H54 (cell line): ENCODE results near the gene DLX3.

Experiments used
- DNase-seq: peaks from one replicate; pipeline ENCODE4 v3.0.0; 2011; ENCODE audit warnings: low spot score, mixed read lengths; ENCODE audit not compliant: insufficient read length
- FAIRE-seq: peaks from 3 replicates; lab custom pipeline; 2011; peaks lifted over from hg19 to GRCh38; lab: Jason Lieb, UNC
- POLR2A ChIP-seq: IDR thresholded peaks from 2 replicates; pipeline ENCODE4 v1.6.1; 2011; ENCODE audit warnings: low read depth, mild to moderate bottlenecking, low read length

Gene DLX3

GRCh38 chr17:49957350-49957749, 37.7 kb downstream of the DLX3 start:
- FAIRE-seq (no peak), DNase-seq (no peak)
- no peak for TF ChIP-seq POLR2A

GRCh38 chr17:49956780-49957179, 38.2 kb downstream of the DLX3 start:
- no peak for TF ChIP-seq POLR2A
- no peak for DNase-seq
- FAIRE-seq, result no peak

GRCh38 chr17:49955157-49955556, 39.9 kb downstream of the DLX3 start:
- DNase-seq (peak; percentile 86), FAIRE-seq (no peak)
- no peak for TF ChIP-seq POLR2A

GRCh38 chr17:49952912-49953497, 42.0 kb downstream of the DLX3 start:
- no peak for FAIRE-seq
- TF ChIP-seq POLR2A, result no peak

GRCh38 chr17:49952209-49952911, 42.7 kb downstream of the DLX3 start:
- no peak for FAIRE-seq
- TF ChIP-seq POLR2A, result no peak
- peak; percentile 88 for DNase-seq

More at GRCh38 chr17:49952912-49953497, 42.0 kb downstream of the DLX3 start:
- peak; percentile 81 for DNase-seq

GRCh38 chr17:49951362-49952082, 43.5 kb downstream of the DLX3 start:
- TF ChIP-seq POLR2A, result no peak
- DNase-seq, result no peak
- FAIRE-seq, result no peak

GRCh38 chr17:49949634-49950033, 45.4 kb downstream of the DLX3 start:
- DNase-seq, result no peak
- no peak for FAIRE-seq

GRCh38 chr17:49946964-49947584, 48.0 kb downstream of the DLX3 start:
- TF ChIP-seq POLR2A, result no peak
- DNase-seq, result no peak
- no peak for FAIRE-seq

More at GRCh38 chr17:49949634-49950033, 45.4 kb downstream of the DLX3 start:
- TF ChIP-seq POLR2A, result no peak

GRCh38 chr17:49946208-49946607, 48.8 kb downstream of the DLX3 start:
- FAIRE-seq (no peak), DNase-seq (no peak)
- no peak for TF ChIP-seq POLR2A

GRCh38 chr17:49944273-49944870, 50.7 kb downstream of the DLX3 start:
- DNase-seq (no peak), FAIRE-seq (no peak)
- TF ChIP-seq POLR2A, result no peak

- no peak for TF ChIP-seq POLR2A
- FAIRE-seq (no peak), DNase-seq (no peak)
Observed at GRCh38 chr17:49942947-49943346, 52.1 kb downstream of the DLX3 start.

GRCh38 chr17:49941427-49941826, 53.6 kb downstream of the DLX3 start:
- TF ChIP-seq POLR2A, result no peak
- DNase-seq, result no peak
- no peak for FAIRE-seq
